Fibroblast of the aortic adventitia (primary cell): ENCODE results near the gene PRKCB. TPM values are rescaled to one million over a fixed set of nuclear protein-coding genes. Genes with fewer than 3 reads are reported as not detected.

ENCODE experiments used
- DNase-seq: peaks from one replicate; pipeline ENCODE4 v3.0.0-alpha.2; 2010; ENCODE audit warnings: low read depth
- H3K4me3 ChIP-seq: 2 replicates; pipeline ENCODE4 v1.5.1; 2011; ENCODE audit warnings: low read depth, mild to moderate bottlenecking, control low read depth, low read length, moderate library complexity
- total RNA-seq: library from RNA; depleted of rRNA; stranded (reverse); fragments of >200 nt; gene quantifications from 2 replicates; pipeline ENCODE4 v1.2.3, GENCODE V29; 2012; ENCODE audit warnings: low replicate concordance
- TF ChIP-seq, protein P1 (sequence below): IDR thresholded peaks from 2 replicates; pipeline ENCODE4 v1.5.1; 2011; ENCODE audit warnings: mild to moderate bottlenecking, low read length, control low read depth, inconsistent platforms; ENCODE audit not compliant: insufficient read depth

The PRKCB gene
- total RNA-seq, 1 donor: not detected

- TF ChIP-seq, protein P1, sequence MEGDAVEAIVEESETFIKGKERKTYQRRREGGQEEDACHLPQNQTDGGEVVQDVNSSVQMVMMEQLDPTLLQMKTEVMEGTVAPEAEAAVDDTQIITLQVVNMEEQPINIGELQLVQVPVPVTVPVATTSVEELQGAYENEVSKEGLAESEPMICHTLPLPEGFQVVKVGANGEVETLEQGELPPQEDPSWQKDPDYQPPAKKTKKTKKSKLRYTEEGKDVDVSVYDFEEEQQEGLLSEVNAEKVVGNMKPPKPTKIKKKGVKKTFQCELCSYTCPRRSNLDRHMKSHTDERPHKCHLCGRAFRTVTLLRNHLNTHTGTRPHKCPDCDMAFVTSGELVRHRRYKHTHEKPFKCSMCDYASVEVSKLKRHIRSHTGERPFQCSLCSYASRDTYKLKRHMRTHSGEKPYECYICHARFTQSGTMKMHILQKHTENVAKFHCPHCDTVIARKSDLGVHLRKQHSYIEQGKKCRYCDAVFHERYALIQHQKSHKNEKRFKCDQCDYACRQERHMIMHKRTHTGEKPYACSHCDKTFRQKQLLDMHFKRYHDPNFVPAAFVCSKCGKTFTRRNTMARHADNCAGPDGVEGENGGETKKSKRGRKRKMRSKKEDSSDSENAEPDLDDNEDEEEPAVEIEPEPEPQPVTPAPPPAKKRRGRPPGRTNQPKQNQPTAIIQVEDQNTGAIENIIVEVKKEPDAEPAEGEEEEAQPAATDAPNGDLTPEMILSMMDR: no peak
- H3K4me3 ChIP-seq: no peak overlapping the region
- no peak for DNase-seq
Observed at GRCh38 chr16:24188751-24189318, 353.1 kb downstream of the PRKCB start.

GRCh38 chr16:24189941-24190340 is 354.2 kb downstream of the PRKCB start:
- TF ChIP-seq, protein P1: no peak
- no peak for DNase-seq
- H3K4me3 ChIP-seq: no peak overlapping the region

GRCh38 chr16:24191876-24192402 is 356.2 kb downstream of the PRKCB start:
- DNase-seq: no peak
- H3K4me3 ChIP-seq: no peak overlapping the region
- TF ChIP-seq, protein P1: no peak

- H3K4me3 ChIP-seq: no peak overlapping the region
- DNase-seq: no peak
- TF ChIP-seq, protein P1: no peak
Observed at GRCh38 chr16:24195221-24195620, 359.4 kb downstream of the PRKCB start.

- no peak for DNase-seq
- no peak overlapping the region for H3K4me3 ChIP-seq
- TF ChIP-seq, protein P1: no peak
Observed at GRCh38 chr16:24198807-24199533, 363.2 kb downstream of the PRKCB start.

- DNase-seq: no peak
- H3K4me3 ChIP-seq: no peak overlapping the region
- TF ChIP-seq, protein P1: no peak
Observed at GRCh38 chr16:24203675-24204074, 367.9 kb downstream of the PRKCB start.
